Activated gamma-delta T cell (primary cell): ENCODE measurements around the gene COG5.

Experiments used
- DNase-seq: peaks from one replicate; lab custom pipeline; 2025; lab: John Stamatoyannopoulos, UW

COG5 gene

GRCh38 chr7:107185716-107186115, 378.0 kb downstream of the COG5 start:
- no peak for DNase-seq

DNA sequence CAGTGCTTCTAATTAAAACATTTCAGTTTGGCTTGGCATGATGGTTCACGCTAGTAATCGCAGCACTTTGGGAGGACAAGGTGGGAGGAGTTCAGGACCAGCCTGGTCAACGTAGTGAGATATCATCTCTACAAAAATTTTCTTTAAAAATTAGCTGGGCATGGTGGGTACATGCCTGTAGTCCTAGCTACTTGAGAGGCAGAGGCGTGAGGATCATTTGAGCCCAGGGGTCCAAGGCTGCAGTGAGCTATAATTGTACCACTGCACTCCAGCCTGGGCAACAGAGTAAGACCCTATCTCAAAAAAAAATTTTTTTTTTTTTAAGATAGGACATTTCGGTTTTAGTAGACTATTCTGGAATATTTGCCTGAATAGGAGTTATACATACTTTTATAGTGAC, 382.5 kb downstream of the COG5 start:
- no peak for DNase-seq

DNA sequence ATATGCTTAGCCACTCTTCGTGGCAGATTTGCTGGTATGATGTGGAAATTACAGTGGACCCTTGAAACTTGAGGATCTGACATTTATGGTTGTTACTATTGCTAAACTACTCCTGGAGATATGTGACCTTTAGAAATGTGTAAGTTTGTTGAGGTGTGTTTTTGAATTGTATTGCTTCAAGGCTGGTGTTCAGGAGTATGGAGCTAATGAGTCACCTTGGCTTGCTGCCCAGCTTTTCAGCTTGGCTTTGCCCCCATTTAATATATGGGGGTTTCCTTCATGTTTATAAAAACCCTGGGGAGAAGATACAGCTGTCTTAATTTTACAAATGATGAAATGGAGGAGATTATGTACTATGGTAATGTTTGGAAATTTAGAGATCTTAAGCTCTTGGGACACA, 383.3 kb downstream of the COG5 start:
- DNase-seq = no peak

GRCh38 chr7:107179326-107180164, 384.2 kb downstream of the COG5 start:
- DNase-seq = no peak

- no peak for DNase-seq
These were observed 389.9 kb downstream of the COG5 start for GRCh38 chr7:107173691-107174406.

DNA sequence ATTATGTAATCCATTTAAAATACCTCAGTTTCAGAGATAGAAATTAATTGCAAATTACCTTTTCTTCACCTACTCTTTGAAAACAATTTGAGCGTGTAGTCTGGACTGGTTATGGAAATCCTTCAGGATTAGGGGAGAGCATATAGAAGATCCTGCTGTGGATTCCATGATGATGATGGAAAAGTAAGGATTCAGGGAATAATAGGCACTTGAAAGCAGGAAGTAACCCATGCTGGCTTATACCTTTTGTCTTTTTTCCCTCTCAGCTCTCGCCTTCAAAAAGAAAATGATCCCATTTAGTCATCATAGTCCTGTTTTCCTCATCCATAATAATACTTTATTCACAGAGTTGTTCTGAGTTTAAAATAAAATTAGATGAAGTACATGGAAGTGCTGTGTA, 390.5 kb downstream of the COG5 start:
- DNase-seq = no peak

DNA sequence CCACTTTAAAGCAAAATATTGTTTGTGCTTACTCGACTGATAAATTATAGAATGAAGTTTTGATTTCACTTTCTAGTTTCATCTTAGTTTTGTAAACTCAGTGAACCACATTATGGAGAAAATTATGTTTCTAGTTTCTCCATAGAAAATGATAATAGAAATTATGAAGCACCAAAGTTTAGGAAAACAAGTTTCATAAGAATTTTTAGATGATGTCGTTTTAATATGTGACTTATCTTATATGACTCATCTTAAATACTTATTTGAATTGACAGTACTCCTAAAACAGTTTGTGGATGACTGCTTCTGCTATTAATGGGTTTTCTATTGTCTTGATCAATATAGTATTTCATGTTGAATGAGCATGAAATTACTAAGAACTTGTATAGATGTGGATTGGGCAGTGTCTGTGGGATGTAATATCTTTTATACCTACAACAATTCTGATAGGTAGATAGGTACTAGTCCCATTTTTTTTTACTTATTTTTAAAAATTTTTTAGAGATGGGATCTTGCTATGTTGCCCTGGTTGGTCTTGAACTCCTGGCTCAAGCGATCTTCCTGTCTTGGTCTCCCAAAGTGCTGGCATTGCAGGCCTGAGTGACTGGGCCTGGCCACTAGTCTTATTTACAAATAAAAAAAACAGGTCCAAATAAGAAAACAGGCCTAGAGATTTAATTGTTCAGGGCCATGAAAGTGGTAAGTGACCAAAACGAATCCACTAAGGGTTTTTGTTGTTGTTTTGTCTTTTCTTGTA, 391.3 kb downstream of the COG5 start:
- DNase-seq = no peak

GRCh38 chr7:107171496-107171895, 392.2 kb downstream of the COG5 start:
- no peak for DNase-seq

- no peak for DNase-seq
These were observed 393.4 kb downstream of the COG5 start for GRCh38 chr7:107170051-107170915.

- DNase-seq = peak; percentile 74
These were observed 394.3 kb downstream of the COG5 start for GRCh38 chr7:107169120-107170050.

- peak; percentile 50 for DNase-seq
These were observed 395.2 kb downstream of the COG5 start, which contains the start of gene HBP1 for GRCh38 chr7:107168233-107169119. HBP1 (plus strand) TSS chr7:107169003; CDS start chr7:107179894, 10,891 bp downstream.

DNA sequence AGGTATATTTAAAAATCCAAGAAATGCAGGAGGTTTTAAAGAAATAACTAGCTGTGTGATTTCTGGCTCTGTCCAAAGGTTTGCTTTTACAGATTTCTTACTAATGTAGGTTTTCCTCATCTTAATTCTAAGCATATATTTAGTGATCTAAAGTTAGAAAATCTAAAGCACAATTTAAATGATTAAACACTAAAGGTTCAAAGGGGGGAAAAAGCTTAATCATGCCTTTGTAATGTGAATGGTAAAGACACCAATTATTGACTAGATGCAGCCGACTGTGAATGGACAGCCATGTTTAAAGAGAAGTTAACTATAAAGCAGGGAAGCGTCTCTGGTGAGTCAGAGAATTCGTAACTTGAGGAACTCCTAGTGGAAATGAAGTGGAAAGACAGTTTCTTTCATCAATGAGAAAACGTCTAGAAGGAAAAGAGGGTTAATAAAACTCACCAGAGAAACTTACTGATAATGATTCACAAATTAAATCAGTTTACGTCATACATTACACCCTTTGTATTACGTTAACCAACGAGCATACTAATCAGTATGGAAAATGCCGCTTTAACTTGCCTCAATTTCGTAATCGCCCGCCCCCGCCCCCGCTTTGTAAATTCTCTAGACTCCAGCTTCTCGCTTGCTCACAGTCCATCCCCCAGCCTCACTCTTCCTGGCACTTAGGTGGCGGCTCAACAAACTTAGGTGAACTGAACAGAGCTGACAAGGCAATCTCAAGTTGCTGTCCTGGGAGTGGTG, 396.1 kb downstream of the COG5 start:
- peak; percentile 21 for DNase-seq

- DNase-seq = no peak
These were observed 396.8 kb downstream of the COG5 start for GRCh38 chr7:107166736-107167426.

- DNase-seq = no peak
These were observed 398.4 kb downstream of the COG5 start for GRCh38 chr7:107165341-107165740.

GRCh38 chr7:107164092-107164491, 399.6 kb downstream of the COG5 start:
- no peak for DNase-seq

GRCh38 chr7:107162475-107162874, 401.2 kb downstream of the COG5 start:
- DNase-seq = no peak

GRCh38 chr7:107161415-107161814, 402.3 kb downstream of the COG5 start:
- DNase-seq = no peak

DNA sequence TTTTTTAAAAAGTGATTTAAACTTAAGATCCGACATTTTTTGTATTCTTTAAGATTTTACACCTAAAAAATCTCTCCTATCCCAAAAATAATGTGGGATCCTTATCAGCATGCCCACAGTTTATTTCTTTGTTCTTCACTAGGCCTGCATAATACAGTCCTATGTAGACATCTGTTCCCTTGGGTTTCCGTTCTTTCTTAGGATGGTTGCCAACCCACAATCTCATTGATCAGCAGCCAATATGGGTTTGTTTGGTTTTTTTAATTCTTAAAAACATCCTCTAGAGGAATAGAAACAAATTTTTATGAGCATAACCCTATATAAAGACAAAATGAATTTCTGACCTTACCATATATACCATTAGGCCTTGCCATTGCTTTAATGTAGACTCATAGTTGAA, 403.3 kb downstream of the COG5 start:
- no peak for DNase-seq
